Measurements from ENCODE around the gene TMEM213.

- no peak for TF ChIP-seq RCOR1 (conservative IDR thresholded peaks at IDR 0.05; ENCODE audit: low read depth, low read length)
- no peak for TF ChIP-seq CTCF (IDR thresholded peaks at IDR 0.05 in 2 of 3, conservative IDR thresholded peaks at IDR 0.05 in 1 of 3; ENCODE audit: control insufficient read depth in 2 of 3, extremely low read depth in 1 of 3, insufficient read depth in 1 of 3, low read depth in 3 of 3, low read length in 3 of 3)
- no peak for TF ChIP-seq FOXM1 (IDR thresholded peaks at IDR 0.05; ENCODE audit: low read depth, low read length)
- no peak for TF ChIP-seq EGR1 (IDR thresholded peaks at IDR 0.05; ENCODE audit: borderline replicate concordance in 1 of 2, low read depth in 2 of 2, low read length in 2 of 2)
- TF ChIP-seq CHD1 (IDR thresholded peaks at IDR 0.05; ENCODE audit: low read depth, low read length), result no peak
- TF ChIP-seq CREM (IDR thresholded peaks at IDR 0.05; ENCODE audit: low read depth), result no peak
- TF ChIP-seq USF1 (IDR thresholded peaks at IDR 0.05; ENCODE audit: borderline replicate concordance, extremely low read length, insufficient read depth, low read depth, low read length), result no peak
- TF ChIP-seq MYC (IDR thresholded peaks at IDR 0.05; ENCODE audit: insufficient read depth, insufficient read length, insufficient replicate concordance, low read length, severe bottlenecking), result no peak
- no peak for TF ChIP-seq YY1 (IDR thresholded peaks at IDR 0.05; ENCODE audit: low read depth, low read length)
These were observed 11.6 kb downstream of the TMEM213 start for GRCh38 chr7:138809346-138809745.
